ENCODE data around the gene NEK8.
"Not testable (repeated sequence)": the region's sequence is repeated elsewhere in the genome, so short reads cannot be mapped to it uniquely, and the experiment has no call there.

The NEK8 gene

GRCh38 chr17:28710861-28711722, 17.5 kb upstream of the NEK8 start:
- peak; percentile 92 for DNase-seq

GRCh38 chr17:28711723-28712031, 16.9 kb upstream of the NEK8 start, which contains the start of gene PROCA1:
Gene PROCA1 (minus strand): TSS chr17:28711888. CDS start chr17:28711660, 228 bp downstream.
- DNase-seq = no peak

GRCh38 chr17:28712032-28712704, 16.4 kb upstream of the NEK8 start:
- DNase-seq = no peak

DNA sequence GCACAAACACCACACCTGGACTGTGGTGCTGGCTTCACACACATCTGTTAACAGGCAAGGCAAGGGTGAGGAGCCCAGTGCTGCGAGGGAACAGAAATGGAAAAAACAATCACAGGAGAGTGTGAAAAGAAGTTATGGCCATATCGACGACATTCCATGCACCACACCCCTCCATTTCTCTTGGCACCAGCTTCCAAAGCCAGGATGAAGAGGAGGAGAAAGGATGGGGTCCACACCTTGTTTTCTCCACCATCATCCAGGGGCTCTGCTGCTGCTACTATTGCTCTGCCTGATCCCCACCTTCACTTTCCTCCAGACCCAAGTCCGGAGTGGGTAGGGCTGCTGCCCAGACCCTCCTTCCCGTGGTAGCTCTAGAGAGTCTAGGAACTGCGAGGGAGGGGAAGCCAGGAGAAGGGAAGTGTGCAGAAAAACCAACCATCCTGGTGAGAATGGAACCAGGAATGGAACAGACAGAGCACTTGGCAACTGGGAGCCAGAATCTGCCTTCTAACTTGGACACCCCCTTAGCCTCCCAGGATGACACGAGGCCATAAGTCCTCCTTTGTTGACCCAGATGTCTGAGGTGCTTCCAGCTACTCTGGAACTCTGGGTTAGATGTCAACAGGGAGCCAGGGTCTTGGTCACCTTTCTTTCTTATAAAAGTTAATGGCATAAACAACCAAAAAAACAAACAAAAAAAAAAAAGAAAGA, 15.7 kb upstream of the NEK8 start:
- no peak for DNase-seq

GRCh38 chr17:28714281-28714680, 14.3 kb upstream of the NEK8 start:
- DNase-seq = no peak

DNA sequence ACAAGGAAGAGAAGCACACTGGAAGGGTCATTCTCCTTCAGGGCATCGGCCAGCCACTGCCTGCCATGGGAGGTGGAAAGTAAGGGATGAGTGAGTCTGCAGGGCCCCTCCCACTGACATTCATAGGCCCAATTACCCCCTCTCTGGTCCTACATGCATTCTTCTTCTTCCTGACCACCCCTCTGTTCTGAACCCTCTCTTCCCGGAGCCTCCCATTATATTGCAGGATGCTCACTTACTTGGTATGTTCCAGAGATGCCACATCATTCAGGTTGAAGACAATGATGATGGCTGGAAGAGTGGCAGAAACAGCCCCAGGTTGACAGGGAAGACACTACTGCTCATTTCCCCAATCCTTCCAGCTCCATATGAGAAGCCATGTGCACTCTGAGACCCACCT, 13.4 kb upstream of the NEK8 start:
- DNase-seq = no peak

- DNase-seq = no peak
Observed at GRCh38 chr17:28716740-28717577, 11.6 kb upstream of the NEK8 start.

- peak; percentile 83 for DNase-seq
Observed at GRCh38 chr17:28717578-28718332, 10.8 kb upstream of the NEK8 start, which contains the start of gene RAB34. Gene RAB34 (minus strand): TSS chr17:28717868. CDS start chr17:28717266, 602 bp downstream.

- no peak for DNase-seq
Observed at GRCh38 chr17:28718333-28719020, 10.1 kb upstream of the NEK8 start.

- no peak for DNase-seq
Observed at GRCh38 chr17:28719021-28719433, 9.6 kb upstream of the NEK8 start.

DNA sequence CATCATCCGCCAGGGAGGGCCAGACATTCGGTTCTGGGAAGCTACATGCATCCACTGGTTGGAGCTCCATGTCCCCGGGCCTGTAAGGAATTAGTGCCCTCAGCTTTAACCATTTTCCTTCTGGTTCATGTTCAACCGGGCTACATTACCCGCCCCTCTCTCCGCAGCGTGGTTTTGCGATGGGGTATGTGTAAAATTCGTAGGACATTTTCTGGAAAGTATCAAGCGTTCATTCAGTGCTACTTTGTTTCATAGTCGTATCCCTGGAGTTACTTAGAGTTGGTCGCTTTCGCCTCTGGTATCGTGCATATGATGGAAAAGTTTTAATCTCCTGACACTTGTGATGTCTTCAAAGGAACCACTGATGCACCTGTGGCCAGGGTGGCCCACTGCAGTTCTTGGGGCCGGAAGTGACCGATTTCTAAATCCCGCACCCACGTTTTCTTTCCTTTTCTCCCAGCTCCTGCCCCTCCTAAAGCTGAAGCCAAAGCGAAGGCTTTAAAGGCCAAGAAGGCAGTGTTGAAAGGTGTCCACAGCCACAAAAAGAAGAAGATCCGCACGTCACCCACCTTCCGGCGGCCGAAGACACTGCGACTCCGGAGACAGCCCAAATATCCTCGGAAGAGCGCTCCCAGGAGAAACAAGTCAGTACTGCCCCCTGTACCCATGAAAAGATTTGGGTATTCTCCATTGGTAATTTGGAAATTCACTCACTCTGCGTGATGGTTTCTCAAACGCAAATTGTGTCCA, 8.2 kb upstream of the NEK8 start:
- no peak for DNase-seq

- DNase-seq = not testable (repeated sequence)
Observed at GRCh38 chr17:28720997-28721329, 7.6 kb upstream of the NEK8 start.

DNA sequence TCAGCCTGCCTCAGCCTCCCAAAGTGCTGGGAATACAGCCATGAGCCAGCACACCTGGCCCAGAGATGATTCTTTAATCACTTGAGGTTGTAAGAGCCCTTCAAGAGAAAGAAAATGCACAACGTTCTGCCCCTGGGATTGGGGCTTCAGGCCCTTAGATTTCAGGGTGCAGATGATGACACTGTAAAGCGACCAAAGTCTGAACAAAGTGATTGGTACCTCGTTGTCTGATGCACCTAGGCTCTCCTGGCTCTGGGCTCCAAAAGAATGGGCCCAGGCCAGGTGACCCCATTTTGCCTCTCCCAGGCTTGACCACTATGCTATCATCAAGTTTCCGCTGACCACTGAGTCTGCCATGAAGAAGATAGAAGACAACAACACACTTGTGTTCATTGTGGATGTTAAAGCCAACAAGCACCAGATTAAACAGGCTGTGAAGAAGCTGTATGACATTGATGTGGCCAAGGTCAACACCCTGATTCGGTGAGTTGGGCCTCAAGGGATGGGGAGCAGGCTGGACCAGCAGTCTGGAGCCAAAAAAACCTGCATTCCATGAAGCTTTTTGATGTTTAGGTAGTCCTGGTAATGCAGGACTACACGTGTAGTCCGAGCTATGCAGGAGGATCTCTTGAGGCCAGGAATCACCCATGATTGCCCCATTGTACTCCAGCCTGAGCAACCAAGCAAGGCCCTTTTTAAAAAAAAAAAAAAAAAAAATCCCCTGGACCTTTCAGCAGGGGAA, 6.0 kb upstream of the NEK8 start:
- no peak for DNase-seq

DNA sequence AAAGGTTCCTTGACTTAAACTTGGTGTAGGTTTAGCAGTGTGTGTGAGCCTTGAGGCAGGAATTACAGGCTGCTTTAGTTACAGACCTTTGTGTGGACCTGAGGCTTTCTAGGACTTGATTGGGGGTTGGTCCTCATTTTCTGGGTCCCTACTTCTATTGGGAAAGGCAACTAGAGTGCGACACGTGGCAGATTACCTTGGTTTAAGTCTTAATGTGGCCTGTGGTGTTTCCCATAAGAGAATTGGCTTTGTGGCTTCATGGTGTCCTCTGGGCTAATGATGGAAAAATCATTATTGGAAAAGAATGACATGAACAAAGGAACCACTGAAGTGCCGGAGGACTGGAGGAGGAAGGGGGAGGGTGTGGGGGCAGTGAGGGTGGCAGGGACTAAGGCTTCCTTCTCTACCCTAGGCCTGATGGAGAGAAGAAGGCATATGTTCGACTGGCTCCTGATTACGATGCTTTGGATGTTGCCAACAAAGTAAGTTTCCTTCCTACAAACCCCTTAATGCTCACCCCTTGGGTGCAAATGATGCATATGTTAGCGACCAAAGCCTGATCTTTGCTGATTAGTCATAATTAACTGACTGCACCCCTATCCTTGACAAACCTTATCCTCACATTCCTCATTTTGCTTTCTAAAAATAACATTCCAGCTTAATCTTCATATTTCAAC, 5.3 kb upstream of the NEK8 start:
- DNase-seq = no peak

DNA sequence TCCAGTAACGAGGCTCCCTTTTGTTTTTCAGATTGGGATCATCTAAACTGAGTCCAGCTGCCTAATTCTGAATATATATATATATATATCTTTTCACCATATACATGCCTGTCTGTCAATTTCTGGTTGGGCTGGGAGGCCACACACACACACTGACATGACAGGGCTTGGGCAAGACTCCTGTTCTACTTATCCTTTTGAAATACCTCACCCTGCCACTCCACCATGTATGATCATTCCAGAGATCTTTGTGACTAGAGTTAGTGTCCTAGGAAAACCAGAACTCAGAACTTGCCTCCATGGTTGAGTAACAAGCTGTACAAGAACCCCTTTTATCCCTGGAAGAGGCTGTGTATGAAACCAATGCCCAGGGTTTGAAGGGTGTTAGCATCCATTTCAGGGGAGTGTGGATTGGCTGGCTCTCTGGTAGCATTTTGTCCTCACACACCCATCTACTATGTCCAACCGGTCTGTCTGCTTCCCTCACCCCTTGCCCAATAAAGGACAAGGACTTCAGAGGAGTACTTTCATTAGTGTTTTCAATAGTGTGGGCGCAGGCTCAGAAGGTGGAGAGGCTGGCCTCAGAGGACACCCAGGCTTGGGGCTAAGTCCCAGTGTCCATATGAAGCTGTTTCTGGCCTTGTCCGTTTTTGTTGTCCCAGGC, 4.6 kb upstream of the NEK8 start:
- DNase-seq = not testable (repeated sequence)

DNA sequence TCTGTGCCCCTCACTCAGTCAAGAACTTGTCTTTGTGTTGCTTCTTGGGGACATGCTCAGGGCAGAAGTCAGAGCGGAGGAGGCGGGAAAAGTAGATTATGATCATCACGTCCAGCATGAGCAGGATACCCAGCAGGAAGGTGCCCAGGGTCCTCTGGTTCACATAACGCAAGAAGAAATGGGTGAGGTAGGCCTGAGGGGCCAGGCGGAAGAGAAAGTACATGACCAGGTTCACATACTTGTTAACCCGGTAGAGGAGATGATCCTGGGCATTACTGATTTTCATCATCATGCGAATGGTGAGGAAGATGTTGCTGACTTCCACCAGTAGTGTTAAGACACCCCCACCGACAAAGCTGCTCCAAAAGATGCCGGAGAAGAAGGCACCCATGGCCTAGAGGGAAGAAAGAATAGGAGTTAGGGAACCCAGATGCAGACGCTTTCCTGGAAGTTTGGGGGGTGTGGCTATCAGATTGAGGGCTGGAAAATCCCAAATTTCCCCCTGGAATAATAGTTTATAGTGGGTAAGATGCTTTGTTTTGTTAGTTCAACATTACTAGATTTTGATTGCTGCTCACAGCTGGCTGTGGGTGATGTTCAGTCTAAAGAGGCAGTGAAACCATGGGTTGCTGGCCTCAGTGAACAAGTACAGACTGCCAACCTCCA, 4.0 kb upstream of the NEK8 start:
- DNase-seq = no peak

- DNase-seq = no peak
Observed at GRCh38 chr17:28725166-28725659, 3.4 kb upstream of the NEK8 start.

DNA sequence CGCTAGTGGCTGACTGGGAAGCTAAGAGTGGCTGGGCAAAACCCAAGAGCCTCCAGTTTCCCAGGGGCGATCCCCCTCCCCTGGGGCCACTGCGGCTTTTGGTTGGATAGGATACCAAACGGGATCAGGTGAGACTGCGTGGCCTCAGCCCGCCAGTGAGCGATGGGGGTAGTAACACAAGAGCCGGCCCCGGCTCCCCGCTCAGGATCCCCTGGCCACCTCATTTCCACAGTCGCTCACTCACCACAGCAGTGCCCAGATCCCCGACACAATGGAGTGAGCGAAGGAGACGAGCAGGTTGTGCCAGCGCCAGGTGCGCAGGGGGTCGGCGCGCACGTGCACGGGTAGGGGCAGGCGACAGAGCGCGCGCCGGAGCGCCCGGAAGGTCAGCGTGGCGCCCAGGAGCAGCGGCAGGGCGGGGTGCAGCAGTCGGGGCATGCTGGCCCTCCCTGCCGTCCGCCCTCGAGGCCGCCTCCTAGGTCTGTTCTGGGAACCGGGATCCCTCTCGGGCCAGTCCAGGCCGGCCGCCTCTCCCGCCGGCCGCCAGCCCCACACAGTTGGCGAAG, 2.8 kb upstream of the NEK8 start:
- DNase-seq = no peak

All from T1000 (cell line).